MM.1S (cell line): ENCODE results near the gene LPCAT3.
"Not testable (repeated sequence)": the region's sequence is repeated elsewhere in the genome, so short reads cannot be mapped to it uniquely, and the experiment has no call there.

Source experiments
- DNase-seq: peaks from one replicate; pipeline ENCODE4 v3.0.0-alpha.2; 2015
- H2AFZ ChIP-seq: fragments of 300-600 bp; sonication (generic); 2 replicates; pipeline ENCODE4 v1.6.0; 2016; ENCODE audit warnings: antibody characterized with exemption, low read length
- H3F3A ChIP-seq: fragments of 300-600 bp; sonication (generic); 2 replicates; pipeline ENCODE4 v1.6.1; 2016; ENCODE audit warnings: mild to moderate bottlenecking, antibody characterized with exemption, low read length, moderate library complexity, mixed read lengths; ENCODE audit not compliant: insufficient read depth
- H3K27ac ChIP-seq: fragments of 300-600 bp; sonication (generic); 2 replicates; pipeline ENCODE4 v1.5.1; 2016; ENCODE audit warnings: mild to moderate bottlenecking, low read length
- H3K27me3 ChIP-seq: fragments of 300-600 bp; sonication (generic); replicated peaks from 2 replicates; pipeline ENCODE4 v1.6.0; 2016; ENCODE audit warnings: low read length; ENCODE audit not compliant: insufficient read depth
- H3K36me3 ChIP-seq: fragments of 300-600 bp; sonication (generic); replicated peaks from 2 replicates; pipeline ENCODE4 v1.6.1; 2016; ENCODE audit warnings: mild to moderate bottlenecking, low read length, mixed read lengths; ENCODE audit not compliant: insufficient read depth
- H3K4me1 ChIP-seq: fragments of 300-600 bp; sonication (generic); 2 replicates; pipeline ENCODE4 v1.6.1; 2016; ENCODE audit warnings: low read length, mixed read lengths
- H3K4me2 ChIP-seq: fragments of 300-600 bp; sonication (generic); 2 replicates; pipeline ENCODE4 v1.6.0; 2016; ENCODE audit warnings: low read depth, low read length
- H3K4me3 ChIP-seq: fragments of 300-600 bp; sonication (generic); 2 replicates; pipeline ENCODE4 v1.5.1; 2016; ENCODE audit warnings: low read length, mixed read lengths
- H3K79me2 ChIP-seq: fragments of 300-600 bp; sonication (generic); 2 replicates; pipeline ENCODE4 v1.6.1; 2016; ENCODE audit warnings: mixed run types, low read length, mixed read lengths
- H3K9ac ChIP-seq: fragments of 300-600 bp; sonication (generic); 2 replicates; pipeline ENCODE4 v1.6.1; 2016; ENCODE audit warnings: low read length, mixed read lengths
- H3K9me2 ChIP-seq: fragments of 300-600 bp; sonication (generic); replicated peaks from 2 replicates; pipeline ENCODE4 v1.6.1; 2016; ENCODE audit warnings: mild to moderate bottlenecking, low read length, mixed read lengths; ENCODE audit not compliant: insufficient read depth
- H3K9me3 ChIP-seq: fragments of 300-600 bp; sonication (generic); replicated peaks from 2 replicates; pipeline ENCODE4 v1.6.1; 2016; ENCODE audit warnings: mild to moderate bottlenecking, low read length, mixed read lengths; ENCODE audit not compliant: insufficient read depth
- H4K20me1 ChIP-seq: fragments of 300-600 bp; sonication (generic); 2 replicates; pipeline ENCODE4 v1.6.1; 2016; ENCODE audit warnings: mild to moderate bottlenecking, low read length, moderate library complexity, mixed read lengths; ENCODE audit not compliant: insufficient read depth
- CTCF ChIP-seq: fragments of 300-600 bp; sonication (generic); IDR thresholded peaks from 2 replicates; pipeline ENCODE4 v1.5.1; 2016; ENCODE audit warnings: antibody characterized with exemption, low read length, mixed read lengths
- EZH2 ChIP-seq: fragments of 300-600 bp; sonication (generic); optimal IDR thresholded peaks from 2 replicates; pipeline ENCODE3; 2017; ENCODE audit warnings: low read depth, mild to moderate bottlenecking, antibody characterized with exemption, low read length, mixed read lengths
- EZH2phosphoT487 ChIP-seq: fragments of 300-600 bp; sonication (generic); IDR thresholded peaks from 2 replicates; pipeline ENCODE4 v1.6.1; 2018; ENCODE audit warnings: antibody characterized with exemption, low read length

The LPCAT3 gene

DNA sequence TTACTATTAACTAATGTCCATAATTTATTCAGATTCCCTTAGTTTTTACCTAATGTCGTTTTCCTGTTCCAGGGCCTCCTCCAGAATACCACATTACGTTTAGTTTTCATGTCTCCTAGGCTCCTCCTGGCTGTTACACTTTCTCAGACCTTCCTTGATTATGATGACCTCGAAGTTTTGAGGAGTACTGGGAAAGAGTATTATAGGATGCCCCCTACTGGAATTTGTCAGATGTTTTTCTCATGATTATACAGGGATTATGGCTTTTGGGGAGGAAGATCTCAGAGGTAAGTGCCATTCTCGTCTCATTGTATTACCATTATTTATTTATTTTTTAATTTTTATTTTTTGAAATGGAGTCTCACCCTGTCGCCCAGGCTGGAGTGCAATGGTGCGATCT lies 24.6 kb upstream of the LPCAT3 start:
- Histone ChIP-seq H3K79me2 (no peaks in the 10 kb centered on the region), H3K4me2 (no peak overlapping the region), H3K9ac (no peak overlapping the region), H3K4me3 (no peak overlapping the region), H4K20me1 (no peaks in the 10 kb centered on the region), H3K27ac (no peak overlapping the region), H3K36me3 (no peaks in the 10 kb centered on the region), H2AFZ (no peak overlapping the region), H3F3A (0 out of 2 replicates have a peak, but pooled peaks cover 4% of the 10 kb centered on the region), H3K27me3 (no peaks in the 10 kb centered on the region), H3K9me3 (no peaks in the 10 kb centered on the region), H3K4me1 (peaks cover 13% of the 10 kb centered on the region), H3K9me2 (no peaks in the 10 kb centered on the region)
- TF ChIP-seq CTCF (peak; percentile 25), EZH2 (no peak)
- DNase-seq = no peak

DNA sequence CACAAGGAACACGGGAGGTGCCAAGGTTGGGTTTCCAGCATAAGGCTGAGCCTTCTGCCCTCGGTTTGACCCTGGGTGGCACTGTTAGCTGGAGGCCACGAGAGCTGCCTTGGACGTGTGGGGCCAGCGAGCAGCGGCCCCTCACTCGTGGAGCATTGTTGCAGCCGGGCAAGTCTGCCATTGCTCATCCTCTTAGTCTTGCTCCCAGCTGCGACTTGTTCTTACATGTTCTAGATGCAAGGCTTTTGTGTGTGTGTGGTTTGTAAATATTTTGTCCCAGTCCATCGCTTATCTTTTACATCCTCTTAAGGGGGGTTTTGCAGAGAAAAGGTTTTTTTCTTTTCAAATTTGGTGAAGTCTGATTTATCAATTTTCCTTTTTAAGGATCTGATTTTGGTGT lies 21.1 kb upstream of the LPCAT3 start:
- no peak overlapping the region for H3K4me3 ChIP-seq
- no peaks in the 10 kb centered on the region for H3K27me3 ChIP-seq
- DNase-seq = no peak
- no peak overlapping the region for H2AFZ ChIP-seq
- no peaks in the 10 kb centered on the region for H4K20me1 ChIP-seq
- no peak overlapping the region for H3K9ac ChIP-seq
- no peaks in the 10 kb centered on the region for H3K36me3 ChIP-seq
- no peak overlapping the region for H3K4me2 ChIP-seq
- no peaks in the 10 kb centered on the region for H3K4me1 ChIP-seq
- no peaks in the 10 kb centered on the region for H3K79me2 ChIP-seq
- no peaks in the 10 kb centered on the region for H3K9me2 ChIP-seq
- no peaks in the 10 kb centered on the region for H3K9me3 ChIP-seq
- TF ChIP-seq EZH2phosphoT487 (no peak), EZH2 (no peak), CTCF (no peak)
- H3F3A ChIP-seq = no peaks in the 10 kb centered on the region
- H3K27ac ChIP-seq = no peak overlapping the region

DNA sequence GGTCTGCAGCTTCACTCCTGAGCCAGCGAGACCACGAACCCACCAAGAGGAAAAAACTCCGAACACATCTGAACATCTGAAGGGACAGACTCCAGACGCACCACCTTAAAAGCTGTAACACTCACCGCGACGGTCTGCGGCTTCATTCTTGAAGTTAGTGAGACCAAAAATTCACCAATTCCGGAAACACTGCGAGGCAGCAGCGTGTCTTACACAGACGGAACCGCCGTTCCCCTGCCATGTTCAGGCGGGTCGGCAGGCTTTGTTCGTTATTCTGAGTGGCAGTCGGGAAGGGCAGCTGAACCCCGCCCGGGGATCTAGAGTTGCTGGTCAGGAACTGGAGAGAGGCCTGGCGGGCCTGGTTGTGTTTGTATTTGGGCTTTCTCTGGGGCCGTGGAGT lies 20.3 kb upstream of the LPCAT3 start:
- Histone ChIP-seq H3K9me2 (no peaks in the 10 kb centered on the region), H3K27me3 (no peaks in the 10 kb centered on the region), H3F3A (no peaks in the 10 kb centered on the region), H4K20me1 (no peaks in the 10 kb centered on the region), H3K27ac (no peak overlapping the region), H3K4me2 (no peak overlapping the region), H3K4me3 (no peak overlapping the region), H3K36me3 (no peaks in the 10 kb centered on the region), H3K9ac (no peak overlapping the region), H3K79me2 (no peaks in the 10 kb centered on the region), H3K9me3 (no peaks in the 10 kb centered on the region), H3K4me1 (no peaks in the 10 kb centered on the region), H2AFZ (no peak overlapping the region)
- DNase-seq = no peak
- no peak for TF ChIP-seq EZH2
- no peak for TF ChIP-seq EZH2phosphoT487
- TF ChIP-seq CTCF = no peak

DNA sequence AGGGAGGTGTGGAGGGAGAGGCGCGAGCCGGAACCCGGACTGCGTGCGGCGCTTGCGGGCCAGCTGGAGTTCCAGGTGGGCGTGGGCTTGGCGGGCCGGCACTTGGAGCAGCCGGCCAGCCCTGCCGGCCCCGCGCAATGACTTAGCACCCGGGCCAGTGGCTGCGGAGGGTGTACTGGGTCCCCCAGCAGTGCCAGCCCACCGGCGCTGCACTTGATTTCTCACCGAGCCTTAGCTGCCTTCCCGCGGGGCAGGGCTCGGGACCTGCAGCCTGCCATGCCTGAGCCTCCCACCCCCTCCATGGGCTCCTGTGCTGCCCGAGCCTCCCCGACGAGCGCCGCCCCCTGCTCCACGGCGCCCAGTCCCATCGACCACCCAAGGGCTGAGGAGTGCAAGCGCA lies 19.1 kb upstream of the LPCAT3 start:
- not testable (repeated sequence) for H3K27me3 ChIP-seq, H3F3A ChIP-seq, H3K36me3 ChIP-seq, H4K20me1 ChIP-seq, H3K79me2 ChIP-seq, H3K4me3 ChIP-seq, H3K9ac ChIP-seq, H2AFZ ChIP-seq, DNase-seq, H3K9me2 ChIP-seq, H3K9me3 ChIP-seq, H3K4me2 ChIP-seq, H3K27ac ChIP-seq, H3K4me1 ChIP-seq
